H1 (cell line): ENCODE results near the gene SLC13A5. TPM values are rescaled to one million over a fixed set of nuclear protein-coding genes. Genes with fewer than 3 reads are reported as not detected.
A peak's percentile ranks its signal among the peaks of the same experiment; 100 is the strongest.

Source experiments
- CHD2 ChIP-seq: IDR thresholded peaks from 2 replicates; pipeline ENCODE4 v1.6.1; 2012; ENCODE audit warnings: low read length, improper control_type of control experiment
- CREB1 ChIP-seq: IDR thresholded peaks from 2 replicates; pipeline ENCODE4 v1.6.1; 2012; ENCODE audit warnings: inconsistent platforms
- KDM4A ChIP-seq: IDR thresholded peaks from one replicate; pipeline ENCODE4 v1.7.1; 2012; ENCODE audit warnings: low read depth, mild to moderate bottlenecking, moderate library complexity, low read length, inconsistent platforms; ENCODE audit not compliant: severe bottlenecking
- RFX5 ChIP-seq: IDR thresholded peaks from 2 replicates; pipeline ENCODE4 v1.6.1; 2011; ENCODE audit warnings: low read depth, low read length, improper control_type of control experiment, borderline replicate concordance
- SIN3A ChIP-seq, 2 experiments: IDR thresholded peaks in 1 of 2; conservative IDR thresholded peaks in 1 of 2; 2 replicates each; pipeline ENCODE4 v1.6.1; 2011 to 2012; ENCODE audit warnings: low read length in 2 of 2, improper control_type of control experiment in 1 of 2, low read depth in 1 of 2, mild to moderate bottlenecking in 1 of 2
- polyA plus RNA-seq, 7 experiments: library from polyadenylated mRNA; depleted of rRNA in 3 of 7; stranded (reverse) in 5 of 7; unstranded in 2 of 7; fragments of >200 nt in 5 of 7; fragments of 200-250 nt in 2 of 7; gene quantifications; 1 replicate in 5 of 7; 2 replicates in 1 of 7; 4 replicates in 1 of 7; pipeline versions ENCODE4 v1.2.1 to v1.2.3, GENCODE V29; 2011 to 2013; ENCODE audit warnings: missing spikeins in 2 of 7, mixed read lengths in 2 of 7
- total RNA-seq: library from RNA; stranded (reverse); fragmentation: NEBNext Ultra II Directional; extraction: Animal tissue kit (Norgen Biotek cat#: 25700); gene quantifications from 2 replicates; pipeline ENCODE4 v1.2.1, GENCODE V29; 2021
- TF ChIP-seq, protein P1 (sequence below): fragments of 300-600 bp; sonication (generic); IDR thresholded peaks from 2 replicates; pipeline ENCODE4 v1.7.1; 2012; ENCODE audit warnings: low read length, moderate library complexity, mild to moderate bottlenecking, inconsistent platforms; ENCODE audit not compliant: insufficient replicate concordance
- TF ChIP-seq, protein P2 (sequence below): IDR thresholded peaks from 2 replicates; pipeline ENCODE4 v1.6.1; 2012; ENCODE audit warnings: low read length, inconsistent platforms
- TF ChIP-seq, protein P3 (sequence below): IDR thresholded peaks from 2 replicates; pipeline ENCODE4 v1.6.1; 2012; ENCODE audit warnings: inconsistent platforms

Gene SLC13A5
- total and polyA plus RNA-seq, 2 of the 8 experiments (the other 6 are each of a cell fraction or from before 2014, with no cell fraction given): 2.1 to 2.6 TPM

DNA sequence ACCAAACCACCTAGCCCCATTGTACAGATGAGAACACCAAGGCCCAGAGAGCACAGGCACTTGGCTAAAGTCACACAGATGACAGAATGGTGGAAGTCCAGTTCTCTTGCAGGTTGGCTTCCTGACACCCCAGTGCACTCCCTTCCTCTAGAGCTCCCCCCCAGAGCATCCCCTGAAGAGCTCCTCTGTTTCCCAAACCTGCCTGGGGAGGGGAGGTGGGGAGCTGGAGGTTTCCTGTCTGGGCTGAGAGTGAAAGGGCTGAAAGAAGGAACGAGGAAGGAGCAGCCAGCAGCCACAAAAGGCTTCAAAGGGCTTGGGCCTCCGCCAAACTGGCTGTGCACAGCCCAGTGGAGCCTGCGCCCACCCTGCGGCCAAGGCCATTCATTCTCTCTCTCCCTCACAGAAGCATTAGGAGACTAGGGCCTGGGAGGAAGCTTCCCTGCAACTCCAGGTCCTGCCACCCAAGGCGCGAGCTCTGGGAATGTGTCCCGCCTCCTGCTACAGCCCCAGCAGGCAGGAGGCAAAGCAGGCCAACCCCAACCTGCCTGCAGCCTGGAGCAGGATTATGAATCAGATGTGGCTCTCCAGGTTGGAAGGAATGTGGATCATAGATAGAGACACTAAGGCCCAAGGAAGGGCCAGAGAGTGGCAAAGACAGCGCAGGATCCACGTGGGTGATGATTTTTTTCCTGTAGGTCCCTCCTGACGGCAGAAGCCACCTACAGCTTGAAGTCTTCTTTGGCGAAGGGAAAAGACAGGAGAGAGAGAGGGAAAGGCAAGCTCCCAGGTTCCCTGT is 913 bp downstream of the SLC13A5 start (continued):
- no peak for TF ChIP-seq KDM4A
- TF ChIP-seq, protein P1, sequence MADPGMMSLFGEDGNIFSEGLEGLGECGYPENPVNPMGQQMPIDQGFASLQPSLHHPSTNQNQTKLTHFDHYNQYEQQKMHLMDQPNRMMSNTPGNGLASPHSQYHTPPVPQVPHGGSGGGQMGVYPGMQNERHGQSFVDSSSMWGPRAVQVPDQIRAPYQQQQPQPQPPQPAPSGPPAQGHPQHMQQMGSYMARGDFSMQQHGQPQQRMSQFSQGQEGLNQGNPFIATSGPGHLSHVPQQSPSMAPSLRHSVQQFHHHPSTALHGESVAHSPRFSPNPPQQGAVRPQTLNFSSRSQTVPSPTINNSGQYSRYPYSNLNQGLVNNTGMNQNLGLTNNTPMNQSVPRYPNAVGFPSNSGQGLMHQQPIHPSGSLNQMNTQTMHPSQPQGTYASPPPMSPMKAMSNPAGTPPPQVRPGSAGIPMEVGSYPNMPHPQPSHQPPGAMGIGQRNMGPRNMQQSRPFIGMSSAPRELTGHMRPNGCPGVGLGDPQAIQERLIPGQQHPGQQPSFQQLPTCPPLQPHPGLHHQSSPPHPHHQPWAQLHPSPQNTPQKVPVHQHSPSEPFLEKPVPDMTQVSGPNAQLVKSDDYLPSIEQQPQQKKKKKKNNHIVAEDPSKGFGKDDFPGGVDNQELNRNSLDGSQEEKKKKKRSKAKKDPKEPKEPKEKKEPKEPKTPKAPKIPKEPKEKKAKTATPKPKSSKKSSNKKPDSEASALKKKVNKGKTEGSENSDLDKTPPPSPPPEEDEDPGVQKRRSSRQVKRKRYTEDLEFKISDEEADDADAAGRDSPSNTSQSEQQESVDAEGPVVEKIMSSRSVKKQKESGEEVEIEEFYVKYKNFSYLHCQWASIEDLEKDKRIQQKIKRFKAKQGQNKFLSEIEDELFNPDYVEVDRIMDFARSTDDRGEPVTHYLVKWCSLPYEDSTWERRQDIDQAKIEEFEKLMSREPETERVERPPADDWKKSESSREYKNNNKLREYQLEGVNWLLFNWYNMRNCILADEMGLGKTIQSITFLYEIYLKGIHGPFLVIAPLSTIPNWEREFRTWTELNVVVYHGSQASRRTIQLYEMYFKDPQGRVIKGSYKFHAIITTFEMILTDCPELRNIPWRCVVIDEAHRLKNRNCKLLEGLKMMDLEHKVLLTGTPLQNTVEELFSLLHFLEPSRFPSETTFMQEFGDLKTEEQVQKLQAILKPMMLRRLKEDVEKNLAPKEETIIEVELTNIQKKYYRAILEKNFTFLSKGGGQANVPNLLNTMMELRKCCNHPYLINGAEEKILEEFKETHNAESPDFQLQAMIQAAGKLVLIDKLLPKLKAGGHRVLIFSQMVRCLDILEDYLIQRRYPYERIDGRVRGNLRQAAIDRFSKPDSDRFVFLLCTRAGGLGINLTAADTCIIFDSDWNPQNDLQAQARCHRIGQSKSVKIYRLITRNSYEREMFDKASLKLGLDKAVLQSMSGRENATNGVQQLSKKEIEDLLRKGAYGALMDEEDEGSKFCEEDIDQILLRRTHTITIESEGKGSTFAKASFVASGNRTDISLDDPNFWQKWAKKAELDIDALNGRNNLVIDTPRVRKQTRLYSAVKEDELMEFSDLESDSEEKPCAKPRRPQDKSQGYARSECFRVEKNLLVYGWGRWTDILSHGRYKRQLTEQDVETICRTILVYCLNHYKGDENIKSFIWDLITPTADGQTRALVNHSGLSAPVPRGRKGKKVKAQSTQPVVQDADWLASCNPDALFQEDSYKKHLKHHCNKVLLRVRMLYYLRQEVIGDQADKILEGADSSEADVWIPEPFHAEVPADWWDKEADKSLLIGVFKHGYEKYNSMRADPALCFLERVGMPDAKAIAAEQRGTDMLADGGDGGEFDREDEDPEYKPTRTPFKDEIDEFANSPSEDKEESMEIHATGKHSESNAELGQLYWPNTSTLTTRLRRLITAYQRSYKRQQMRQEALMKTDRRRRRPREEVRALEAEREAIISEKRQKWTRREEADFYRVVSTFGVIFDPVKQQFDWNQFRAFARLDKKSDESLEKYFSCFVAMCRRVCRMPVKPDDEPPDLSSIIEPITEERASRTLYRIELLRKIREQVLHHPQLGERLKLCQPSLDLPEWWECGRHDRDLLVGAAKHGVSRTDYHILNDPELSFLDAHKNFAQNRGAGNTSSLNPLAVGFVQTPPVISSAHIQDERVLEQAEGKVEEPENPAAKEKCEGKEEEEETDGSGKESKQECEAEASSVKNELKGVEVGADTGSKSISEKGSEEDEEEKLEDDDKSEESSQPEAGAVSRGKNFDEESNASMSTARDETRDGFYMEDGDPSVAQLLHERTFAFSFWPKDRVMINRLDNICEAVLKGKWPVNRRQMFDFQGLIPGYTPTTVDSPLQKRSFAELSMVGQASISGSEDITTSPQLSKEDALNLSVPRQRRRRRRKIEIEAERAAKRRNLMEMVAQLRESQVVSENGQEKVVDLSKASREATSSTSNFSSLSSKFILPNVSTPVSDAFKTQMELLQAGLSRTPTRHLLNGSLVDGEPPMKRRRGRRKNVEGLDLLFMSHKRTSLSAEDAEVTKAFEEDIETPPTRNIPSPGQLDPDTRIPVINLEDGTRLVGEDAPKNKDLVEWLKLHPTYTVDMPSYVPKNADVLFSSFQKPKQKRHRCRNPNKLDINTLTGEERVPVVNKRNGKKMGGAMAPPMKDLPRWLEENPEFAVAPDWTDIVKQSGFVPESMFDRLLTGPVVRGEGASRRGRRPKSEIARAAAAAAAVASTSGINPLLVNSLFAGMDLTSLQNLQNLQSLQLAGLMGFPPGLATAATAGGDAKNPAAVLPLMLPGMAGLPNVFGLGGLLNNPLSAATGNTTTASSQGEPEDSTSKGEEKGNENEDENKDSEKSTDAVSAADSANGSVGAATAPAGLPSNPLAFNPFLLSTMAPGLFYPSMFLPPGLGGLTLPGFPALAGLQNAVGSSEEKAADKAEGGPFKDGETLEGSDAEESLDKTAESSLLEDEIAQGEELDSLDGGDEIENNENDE: no peak
- TF ChIP-seq, protein P2, sequence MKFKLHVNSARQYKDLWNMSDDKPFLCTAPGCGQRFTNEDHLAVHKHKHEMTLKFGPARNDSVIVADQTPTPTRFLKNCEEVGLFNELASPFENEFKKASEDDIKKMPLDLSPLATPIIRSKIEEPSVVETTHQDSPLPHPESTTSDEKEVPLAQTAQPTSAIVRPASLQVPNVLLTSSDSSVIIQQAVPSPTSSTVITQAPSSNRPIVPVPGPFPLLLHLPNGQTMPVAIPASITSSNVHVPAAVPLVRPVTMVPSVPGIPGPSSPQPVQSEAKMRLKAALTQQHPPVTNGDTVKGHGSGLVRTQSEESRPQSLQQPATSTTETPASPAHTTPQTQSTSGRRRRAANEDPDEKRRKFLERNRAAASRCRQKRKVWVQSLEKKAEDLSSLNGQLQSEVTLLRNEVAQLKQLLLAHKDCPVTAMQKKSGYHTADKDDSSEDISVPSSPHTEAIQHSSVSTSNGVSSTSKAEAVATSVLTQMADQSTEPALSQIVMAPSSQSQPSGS: no peak
- TF ChIP-seq, protein P3, sequence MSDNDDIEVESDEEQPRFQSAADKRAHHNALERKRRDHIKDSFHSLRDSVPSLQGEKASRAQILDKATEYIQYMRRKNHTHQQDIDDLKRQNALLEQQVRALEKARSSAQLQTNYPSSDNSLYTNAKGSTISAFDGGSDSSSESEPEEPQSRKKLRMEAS: peak; percentile 91
- TF ChIP-seq CREB1: no peak
- TF ChIP-seq CHD2: no peak
- TF ChIP-seq RFX5: no peak
- no peak for TF ChIP-seq SIN3A (conservative IDR thresholded peaks at IDR 0.05 in 1 of 2, IDR thresholded peaks at IDR 0.05 in 1 of 2; ENCODE audit: low read depth in 1 of 2, low read length in 2 of 2)
